MM.1S (cell line): ENCODE measurements around the gene SLC39A3.

Experiments used
- DNase-seq: peaks from one replicate; pipeline ENCODE4 v3.0.0-alpha.2; 2015
- H2AFZ ChIP-seq: fragments of 300-600 bp; sonication (generic); 2 replicates; pipeline ENCODE4 v1.6.0; 2016; ENCODE audit warnings: antibody characterized with exemption, low read length
- H3F3A ChIP-seq: fragments of 300-600 bp; sonication (generic); 2 replicates; pipeline ENCODE4 v1.6.1; 2016; ENCODE audit warnings: mild to moderate bottlenecking, antibody characterized with exemption, low read length, moderate library complexity, mixed read lengths; ENCODE audit not compliant: insufficient read depth
- H3K27ac ChIP-seq: fragments of 300-600 bp; sonication (generic); 2 replicates; pipeline ENCODE4 v1.5.1; 2016; ENCODE audit warnings: mild to moderate bottlenecking, low read length
- H3K27me3 ChIP-seq: fragments of 300-600 bp; sonication (generic); replicated peaks from 2 replicates; pipeline ENCODE4 v1.6.0; 2016; ENCODE audit warnings: low read length; ENCODE audit not compliant: insufficient read depth
- H3K36me3 ChIP-seq: fragments of 300-600 bp; sonication (generic); replicated peaks from 2 replicates; pipeline ENCODE4 v1.6.1; 2016; ENCODE audit warnings: mild to moderate bottlenecking, low read length, mixed read lengths; ENCODE audit not compliant: insufficient read depth
- H3K4me1 ChIP-seq: fragments of 300-600 bp; sonication (generic); 2 replicates; pipeline ENCODE4 v1.6.1; 2016; ENCODE audit warnings: low read length, mixed read lengths
- H3K4me2 ChIP-seq: fragments of 300-600 bp; sonication (generic); 2 replicates; pipeline ENCODE4 v1.6.0; 2016; ENCODE audit warnings: low read depth, low read length
- H3K4me3 ChIP-seq: fragments of 300-600 bp; sonication (generic); 2 replicates; pipeline ENCODE4 v1.5.1; 2016; ENCODE audit warnings: low read length, mixed read lengths
- H3K79me2 ChIP-seq: fragments of 300-600 bp; sonication (generic); 2 replicates; pipeline ENCODE4 v1.6.1; 2016; ENCODE audit warnings: mixed run types, low read length, mixed read lengths
- H3K9ac ChIP-seq: fragments of 300-600 bp; sonication (generic); 2 replicates; pipeline ENCODE4 v1.6.1; 2016; ENCODE audit warnings: low read length, mixed read lengths
- H3K9me2 ChIP-seq: fragments of 300-600 bp; sonication (generic); replicated peaks from 2 replicates; pipeline ENCODE4 v1.6.1; 2016; ENCODE audit warnings: mild to moderate bottlenecking, low read length, mixed read lengths; ENCODE audit not compliant: insufficient read depth
- H3K9me3 ChIP-seq: fragments of 300-600 bp; sonication (generic); replicated peaks from 2 replicates; pipeline ENCODE4 v1.6.1; 2016; ENCODE audit warnings: mild to moderate bottlenecking, low read length, mixed read lengths; ENCODE audit not compliant: insufficient read depth
- H4K20me1 ChIP-seq: fragments of 300-600 bp; sonication (generic); 2 replicates; pipeline ENCODE4 v1.6.1; 2016; ENCODE audit warnings: mild to moderate bottlenecking, low read length, moderate library complexity, mixed read lengths; ENCODE audit not compliant: insufficient read depth
- CTCF ChIP-seq: fragments of 300-600 bp; sonication (generic); IDR thresholded peaks from 2 replicates; pipeline ENCODE4 v1.5.1; 2016; ENCODE audit warnings: antibody characterized with exemption, low read length, mixed read lengths
- EZH2 ChIP-seq: fragments of 300-600 bp; sonication (generic); optimal IDR thresholded peaks from 2 replicates; pipeline ENCODE3; 2017; ENCODE audit warnings: low read depth, mild to moderate bottlenecking, antibody characterized with exemption, low read length, mixed read lengths
- EZH2phosphoT487 ChIP-seq: fragments of 300-600 bp; sonication (generic); IDR thresholded peaks from 2 replicates; pipeline ENCODE4 v1.6.1; 2018; ENCODE audit warnings: antibody characterized with exemption, low read length

Gene SLC39A3

GRCh38 chr19:2774083-2774679 is 34.4 kb upstream of the SLC39A3 start:
- no peaks in the 10 kb centered on the region for H3K36me3 ChIP-seq

GRCh38 chr19:2771786-2772674 is 32.2 kb upstream of the SLC39A3 start:
- DNase-seq: no peak
- peaks cover 31% of the 10 kb centered on the region for H4K20me1 ChIP-seq

More at GRCh38 chr19:2774083-2774679, 34.4 kb upstream of the SLC39A3 start:
- peaks cover 24% of the 10 kb centered on the region for H4K20me1 ChIP-seq
- no peaks in the 10 kb centered on the region for H3F3A ChIP-seq
- peaks cover 90% of the 10 kb centered on the region for H3K79me2 ChIP-seq
- no peaks in the 10 kb centered on the region for H3K9me2 ChIP-seq
- no peak for DNase-seq
- H3K4me2 ChIP-seq: no peak overlapping the region
- no peak overlapping the region for H2AFZ ChIP-seq
- H3K4me3 ChIP-seq: no peak overlapping the region
- H3K27me3 ChIP-seq: no peaks in the 10 kb centered on the region
- no peaks in the 10 kb centered on the region for H3K4me1 ChIP-seq
- no peaks in the 10 kb centered on the region for H3K9me3 ChIP-seq
- TF ChIP-seq EZH2: no peak
- TF ChIP-seq EZH2phosphoT487: no peak
- TF ChIP-seq CTCF: no peak
- no peak overlapping the region for H3K27ac ChIP-seq
- H3K9ac ChIP-seq: no peak overlapping the region

More at GRCh38 chr19:2771786-2772674, 32.2 kb upstream of the SLC39A3 start:
- no peak overlapping the region for H3K27ac ChIP-seq
- peaks cover 10% of the 10 kb centered on the region; the same call in 1 of the 2 replicates for H3K36me3 ChIP-seq
- no peaks in the 10 kb centered on the region for H3K4me1 ChIP-seq
- H2AFZ ChIP-seq: no peak overlapping the region
- no peak overlapping the region for H3K4me3 ChIP-seq
- no peaks in the 10 kb centered on the region for H3F3A ChIP-seq
- H3K4me2 ChIP-seq: no peak overlapping the region
- no peak overlapping the region for H3K9ac ChIP-seq
- H3K9me3 ChIP-seq: no peaks in the 10 kb centered on the region
- no peaks in the 10 kb centered on the region for H3K9me2 ChIP-seq
- TF ChIP-seq EZH2phosphoT487 (no peak), CTCF (no peak), EZH2 (no peak)
- no peaks in the 10 kb centered on the region for H3K27me3 ChIP-seq
- H3K79me2 ChIP-seq: peaks cover 85% of the 10 kb centered on the region
